HG03354 (cell line): Measurements from ENCODE around the gene GLI2.

Experiments used
- ATAC-seq: cut with Tn5 transposase; IDR thresholded peaks from one replicate; pipeline ENCODE4 v1.9.1; 2021; ENCODE audit warnings: mild to moderate bottlenecking; ENCODE audit not compliant: unreplicated experiment, poor library complexity, severe bottlenecking

Gene GLI2

DNA sequence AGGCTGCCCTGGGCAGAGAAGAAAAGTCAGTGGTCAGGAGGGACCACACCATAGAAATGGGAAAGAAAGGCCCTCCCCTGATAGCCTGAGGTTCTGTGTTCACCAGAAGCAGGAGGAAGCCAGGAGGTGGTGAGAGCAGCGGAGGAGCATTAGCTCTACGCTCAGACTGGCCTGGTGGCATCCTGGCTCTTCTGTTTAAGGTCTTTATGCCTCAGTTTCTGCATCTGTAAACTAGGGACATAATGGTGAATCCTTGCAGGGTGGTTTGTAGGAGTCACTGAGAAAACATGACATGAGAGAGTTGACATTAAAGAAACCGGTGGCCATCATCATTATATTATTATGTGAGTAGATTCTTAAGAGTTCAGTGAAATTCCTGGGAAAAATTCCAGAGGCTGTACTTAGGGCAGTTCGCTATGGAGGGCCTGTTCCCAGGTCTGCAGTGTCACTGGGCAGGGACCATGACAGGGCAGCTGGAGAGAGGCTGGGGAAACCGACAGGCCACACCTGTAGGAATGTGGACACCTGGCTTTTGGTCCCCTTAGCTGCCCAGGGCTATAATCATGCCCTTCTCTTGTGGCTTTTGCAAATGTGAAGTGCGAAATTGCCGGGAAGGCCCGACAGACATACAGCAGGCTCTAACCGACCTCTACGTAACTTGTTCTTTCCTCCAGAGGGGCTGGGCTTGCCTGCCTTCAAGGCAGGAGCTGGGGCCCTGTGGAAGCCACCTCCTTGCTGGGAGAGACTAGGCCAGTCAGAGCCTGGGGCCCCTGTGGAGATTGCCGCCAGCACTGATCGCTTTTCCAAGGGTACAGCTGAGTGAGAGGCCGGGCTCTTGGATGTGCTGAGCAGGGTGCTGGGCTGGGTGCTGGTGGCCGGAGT, 31.0 kb downstream of the GLI2 start:
- no peak for ATAC-seq

DNA sequence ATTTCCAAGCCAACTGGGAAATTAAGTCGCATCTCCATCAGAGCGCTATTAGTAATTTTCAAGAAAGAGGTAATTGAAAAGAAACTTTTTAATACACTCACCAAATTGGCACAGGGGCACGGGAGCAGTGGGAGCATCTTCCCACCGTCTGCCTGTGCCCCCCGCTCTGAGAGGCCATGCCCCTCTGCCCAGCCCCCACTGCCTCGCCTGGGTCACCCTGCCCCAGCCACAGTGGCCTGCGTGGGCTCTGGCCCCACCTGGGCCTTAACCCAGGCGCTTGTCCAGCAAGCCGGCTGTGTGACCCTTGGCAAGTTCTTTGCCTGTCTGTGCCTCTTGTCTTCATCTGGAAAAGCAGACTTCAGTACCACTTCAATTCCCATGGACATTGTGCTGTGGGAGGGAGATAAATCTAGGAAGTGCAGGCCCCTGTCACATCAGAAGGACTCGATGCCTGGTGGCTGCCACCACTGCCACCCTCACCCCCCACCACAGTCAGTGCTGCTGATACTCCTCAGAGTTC, 31.9 kb downstream of the GLI2 start:
- no peak for ATAC-seq

DNA sequence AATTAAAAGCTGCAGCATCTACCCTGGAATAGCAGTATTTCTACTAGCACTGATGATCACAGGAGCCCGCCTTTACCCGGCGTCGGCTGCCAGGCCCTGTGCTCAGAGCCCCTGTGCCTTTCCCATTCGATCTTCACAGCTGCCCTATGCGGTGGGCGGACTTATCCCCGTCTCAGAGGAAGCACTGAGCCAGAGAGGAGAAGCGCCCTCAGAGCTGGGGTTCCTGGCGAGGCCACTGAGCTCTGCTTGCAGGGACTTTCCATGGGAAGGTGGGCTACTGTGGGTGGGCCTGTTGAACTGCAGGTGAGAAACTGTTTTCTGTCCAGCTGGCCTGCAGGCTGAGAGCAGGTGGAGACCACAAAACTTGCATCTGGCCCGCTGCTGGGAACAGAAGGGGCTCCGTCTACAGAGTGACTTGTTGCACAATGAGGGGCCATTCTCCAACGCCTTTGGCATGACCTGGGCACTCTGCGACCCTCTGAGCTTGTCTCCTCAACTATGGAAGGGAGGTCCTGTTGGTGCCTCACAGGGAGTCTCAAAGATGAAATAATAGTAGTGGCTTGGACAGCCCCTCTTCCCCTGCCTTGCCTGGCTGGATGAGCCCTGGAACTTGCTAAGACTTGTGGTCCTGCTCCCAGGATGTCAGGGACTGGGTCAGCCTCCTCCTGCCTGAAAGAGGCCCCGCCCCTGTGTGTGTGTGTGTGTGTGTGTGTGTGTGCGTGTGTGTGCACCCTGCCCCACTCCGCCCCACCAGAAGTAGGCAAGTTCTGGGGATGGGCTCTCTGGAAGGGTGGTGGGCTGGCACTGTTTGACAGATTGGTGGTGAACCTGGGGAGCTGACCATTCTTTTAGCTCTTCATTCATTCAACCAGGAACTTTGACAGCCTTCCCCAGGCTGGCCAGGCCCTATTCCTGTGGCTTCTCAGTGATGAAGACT, 32.7 kb downstream of the GLI2 start:
- ATAC-seq: no peak

DNA sequence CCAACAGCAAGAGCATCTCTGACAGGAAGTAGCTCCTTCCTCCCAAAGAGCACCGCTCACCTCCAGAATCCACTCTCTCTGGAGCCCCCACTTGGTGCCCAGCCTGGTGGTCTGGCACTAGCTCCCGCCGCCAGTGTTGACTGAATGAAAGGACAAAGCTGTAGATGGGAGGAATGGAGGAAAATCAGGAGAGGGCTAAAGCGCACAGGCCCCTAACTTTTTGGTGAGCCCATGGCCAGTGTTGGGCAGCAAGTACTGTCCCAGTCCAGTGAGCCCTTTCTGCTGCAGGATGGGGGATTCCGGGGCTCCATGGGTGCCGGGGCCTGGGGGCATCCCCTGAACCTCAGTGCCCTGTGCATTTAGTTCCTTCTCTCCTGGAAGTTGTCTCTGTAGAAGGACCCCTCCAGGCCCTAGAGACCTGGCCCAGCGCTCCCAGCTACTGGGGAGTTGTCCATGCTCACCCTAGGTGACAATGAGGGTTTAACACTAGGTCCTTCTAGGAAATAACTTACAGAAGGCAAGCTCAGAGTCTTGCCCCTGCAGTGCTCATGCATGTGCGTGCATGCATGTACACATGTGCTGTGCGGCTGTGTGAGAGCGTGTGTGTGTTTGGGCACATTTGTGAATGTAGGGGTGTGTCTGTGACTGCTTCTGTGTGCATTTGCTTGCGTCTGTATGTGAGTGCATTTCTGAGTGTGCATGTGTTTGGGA, 33.6 kb downstream of the GLI2 start:
- ATAC-seq: no peak

DNA sequence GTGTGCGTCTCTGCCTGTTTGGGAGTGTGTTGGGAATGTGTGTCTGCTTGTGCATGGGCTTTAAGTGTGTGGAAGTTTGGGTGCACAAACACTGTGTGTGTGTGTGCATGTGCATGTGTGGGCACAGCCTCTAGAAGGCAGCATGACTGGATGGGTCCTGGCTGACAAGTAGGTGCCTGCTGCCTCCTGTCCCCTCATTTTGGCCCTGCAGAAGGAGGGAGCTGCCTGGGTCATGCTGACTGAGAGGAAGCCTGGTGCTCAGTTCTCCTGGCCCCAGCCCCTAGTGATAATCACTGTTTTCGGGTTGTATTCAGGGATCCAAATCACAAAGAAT, 34.1 kb downstream of the GLI2 start:
- ATAC-seq: no peak

DNA sequence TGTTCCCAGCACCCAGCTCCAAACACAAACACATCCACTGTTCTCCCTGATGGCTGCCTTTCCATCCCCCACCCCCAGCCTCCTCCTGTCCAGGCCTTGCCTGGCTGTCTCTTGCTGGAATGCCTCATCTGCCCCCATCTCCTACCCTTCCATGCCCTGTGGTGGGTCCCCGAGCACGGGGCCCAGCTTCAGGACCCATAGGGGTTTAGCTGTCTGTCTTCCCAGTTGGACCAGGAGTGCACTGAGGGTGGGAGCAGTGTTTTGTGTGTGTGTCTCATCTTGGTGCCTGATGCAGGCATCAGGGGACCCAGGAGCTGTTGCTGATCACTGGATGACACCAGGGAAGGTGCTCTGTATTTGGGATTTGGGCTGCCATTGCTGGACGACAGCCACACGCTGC, 34.5 kb downstream of the GLI2 start:
- ATAC-seq: no peak

DNA sequence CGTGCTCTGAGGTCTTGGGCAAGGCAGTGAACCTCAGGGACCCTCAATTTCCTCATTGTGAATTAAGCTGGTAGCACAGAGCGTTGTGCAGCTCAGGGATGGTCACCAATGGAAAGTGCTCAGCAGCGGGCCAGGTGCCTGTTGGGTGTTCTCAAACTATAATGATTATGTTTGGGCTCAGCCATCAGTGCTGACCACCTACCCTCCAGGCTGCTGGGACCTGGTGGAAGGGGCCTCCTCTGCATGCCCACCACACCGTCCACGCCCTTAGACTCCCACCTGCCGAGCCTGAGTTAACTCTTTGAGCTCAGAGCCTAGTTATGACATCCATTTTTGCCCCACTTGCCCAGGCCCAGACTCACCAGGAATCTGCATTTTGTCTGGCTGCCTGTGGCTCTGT, 35.0 kb downstream of the GLI2 start:
- no peak for ATAC-seq

DNA sequence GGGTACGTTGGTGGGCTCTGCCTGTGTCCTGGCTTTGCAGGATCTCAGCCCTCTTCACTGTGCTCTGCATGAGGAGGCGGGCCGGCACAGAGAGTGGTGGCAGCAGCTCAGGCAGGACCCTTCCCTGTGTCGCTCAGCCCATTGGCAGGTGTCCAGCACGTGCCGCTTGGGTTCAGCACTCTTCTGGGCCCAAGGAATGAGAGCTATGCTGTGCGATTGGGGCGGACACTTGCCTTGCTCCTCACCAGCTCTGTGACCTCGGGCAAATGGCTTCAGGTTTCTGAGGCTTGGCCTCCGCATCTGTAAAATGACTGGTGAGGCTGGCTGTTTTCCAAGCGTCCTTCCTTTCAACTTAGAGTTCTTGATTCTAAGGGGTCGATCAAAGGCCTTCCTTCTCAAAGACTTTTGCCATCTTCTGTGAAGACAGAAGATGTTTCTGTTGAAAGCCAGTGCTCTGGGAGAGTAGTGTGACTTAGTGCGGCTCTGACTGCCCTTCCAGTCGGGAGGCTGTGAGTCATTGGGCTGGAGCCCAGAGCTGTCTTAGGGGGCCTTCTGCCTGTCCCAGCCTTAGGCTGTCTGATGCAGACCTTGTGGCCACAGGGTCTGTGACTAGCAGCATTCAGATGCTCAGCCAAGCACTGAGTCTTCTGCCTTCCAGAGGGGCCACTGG, 35.6 kb downstream of the GLI2 start:
- no peak for ATAC-seq

DNA sequence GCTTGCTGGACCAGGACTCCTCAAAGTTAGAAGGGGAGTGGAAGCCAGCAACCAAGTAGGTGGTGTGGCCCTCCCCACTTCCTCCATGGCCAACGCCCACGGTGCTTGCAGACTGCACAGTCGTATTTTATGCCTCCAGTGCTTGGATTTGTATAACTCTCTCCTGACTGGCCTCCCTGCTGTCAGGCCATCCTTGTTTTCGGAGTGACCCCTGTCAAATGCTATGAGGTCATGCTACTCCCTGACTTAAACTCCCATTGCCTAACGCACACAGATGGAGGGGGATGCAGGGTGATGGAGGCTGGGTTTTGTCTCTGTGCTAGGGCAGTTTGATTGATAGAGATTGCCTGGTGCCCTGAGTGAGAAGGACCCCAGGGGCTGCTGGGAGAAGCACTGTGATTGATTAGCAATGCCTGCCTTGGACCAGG, 36.1 kb downstream of the GLI2 start:
- no peak for ATAC-seq

DNA sequence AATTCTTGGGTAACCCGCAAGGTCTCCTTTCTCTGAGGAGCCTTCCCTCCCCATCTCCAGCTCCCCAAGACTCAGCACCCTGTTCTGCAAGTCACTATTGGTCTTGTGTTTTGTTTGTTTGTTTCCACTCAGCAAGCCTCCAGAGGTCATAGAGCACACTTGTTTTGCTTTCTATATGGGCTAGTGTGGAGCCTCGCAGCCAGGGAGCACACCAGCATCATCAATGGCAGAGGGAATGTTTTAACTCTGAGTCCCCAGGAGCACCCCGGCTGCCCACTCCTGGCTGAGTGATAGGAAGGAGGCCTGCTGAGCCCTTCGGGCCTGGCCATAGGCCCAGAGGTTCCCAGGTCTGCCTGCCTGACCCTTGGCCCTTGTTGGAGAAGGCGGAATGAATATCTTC, 36.6 kb downstream of the GLI2 start:
- ATAC-seq: no peak

DNA sequence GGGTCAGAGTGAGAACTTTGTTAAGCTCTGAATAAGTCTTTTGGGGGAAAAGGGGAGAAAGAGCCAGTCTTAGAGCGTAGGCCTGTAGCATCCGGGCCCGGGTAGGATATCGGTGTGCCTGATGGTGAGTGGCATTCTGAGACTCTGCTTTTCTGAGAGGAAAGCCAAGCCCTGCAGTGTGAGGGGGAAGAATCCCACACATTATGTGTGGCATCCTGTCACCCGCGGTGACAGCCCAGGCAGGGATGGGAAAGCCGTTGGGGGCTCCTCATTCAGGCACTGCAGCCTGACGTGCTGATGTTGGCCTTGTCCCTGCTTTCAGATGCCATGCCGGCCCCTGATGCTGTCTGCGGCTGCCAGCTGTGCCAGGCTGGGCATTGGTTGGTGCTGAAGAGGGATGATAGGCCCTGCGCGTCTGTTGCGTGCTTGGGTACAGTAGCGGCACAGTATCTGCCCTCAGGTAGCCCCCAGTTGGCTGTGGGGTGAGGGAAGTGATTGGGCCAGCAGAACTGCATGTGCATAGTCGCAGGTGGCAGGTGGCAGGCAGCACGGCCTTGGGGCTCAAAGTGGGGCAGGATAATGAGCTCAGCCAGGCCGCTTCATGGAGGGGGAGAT, 37.6 kb downstream of the GLI2 start:
- ATAC-seq: no peak

DNA sequence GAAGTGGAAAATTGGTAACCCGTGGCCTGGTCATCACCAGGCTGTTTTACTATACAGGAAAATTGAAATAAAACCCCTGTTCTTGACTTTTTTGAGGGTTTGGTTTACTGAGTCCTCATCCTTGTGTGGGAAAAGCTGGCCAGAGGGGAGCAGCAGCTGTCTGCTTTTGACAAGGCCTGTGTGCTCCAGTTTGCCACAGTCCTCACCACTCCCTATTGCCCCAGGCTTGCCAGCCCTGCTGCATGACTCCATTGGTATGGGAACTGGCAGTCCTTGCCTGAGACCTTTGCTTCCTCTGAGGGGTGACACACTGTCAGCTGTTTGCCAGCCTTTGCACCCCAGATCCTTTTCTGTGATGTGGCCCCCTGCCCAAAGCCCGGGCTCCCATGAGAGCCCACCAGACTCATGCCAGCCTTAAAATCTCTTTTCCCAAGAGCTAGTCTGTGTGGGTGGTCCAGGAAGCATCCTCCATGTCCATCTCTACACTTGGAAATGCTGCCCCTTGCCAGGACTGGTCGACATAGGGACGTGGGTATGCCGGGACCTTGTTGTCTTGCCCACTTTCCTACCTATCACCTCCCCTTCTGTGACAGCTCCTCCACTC, 39.0 kb downstream of the GLI2 start:
- no peak for ATAC-seq

DNA sequence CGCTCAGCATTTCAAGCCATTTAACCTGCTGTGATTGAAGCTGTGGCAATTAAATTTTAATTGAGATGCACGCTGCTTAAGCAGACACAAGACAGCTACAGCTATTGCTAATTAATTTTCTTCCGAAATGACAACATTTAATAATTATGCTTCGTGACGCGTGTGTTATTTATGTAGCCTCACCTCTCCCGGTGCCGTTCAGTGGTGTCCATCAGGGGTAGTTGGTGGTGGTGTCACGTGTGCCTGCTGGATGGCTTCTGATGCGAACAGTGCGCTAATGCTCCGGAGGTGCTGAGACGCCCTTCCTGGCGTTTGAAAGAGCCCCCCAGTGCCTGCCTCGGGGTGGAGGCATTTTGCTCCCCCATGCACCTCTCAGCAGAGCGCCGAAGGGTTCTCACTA, 39.5 kb downstream of the GLI2 start:
- ATAC-seq: no peak

DNA sequence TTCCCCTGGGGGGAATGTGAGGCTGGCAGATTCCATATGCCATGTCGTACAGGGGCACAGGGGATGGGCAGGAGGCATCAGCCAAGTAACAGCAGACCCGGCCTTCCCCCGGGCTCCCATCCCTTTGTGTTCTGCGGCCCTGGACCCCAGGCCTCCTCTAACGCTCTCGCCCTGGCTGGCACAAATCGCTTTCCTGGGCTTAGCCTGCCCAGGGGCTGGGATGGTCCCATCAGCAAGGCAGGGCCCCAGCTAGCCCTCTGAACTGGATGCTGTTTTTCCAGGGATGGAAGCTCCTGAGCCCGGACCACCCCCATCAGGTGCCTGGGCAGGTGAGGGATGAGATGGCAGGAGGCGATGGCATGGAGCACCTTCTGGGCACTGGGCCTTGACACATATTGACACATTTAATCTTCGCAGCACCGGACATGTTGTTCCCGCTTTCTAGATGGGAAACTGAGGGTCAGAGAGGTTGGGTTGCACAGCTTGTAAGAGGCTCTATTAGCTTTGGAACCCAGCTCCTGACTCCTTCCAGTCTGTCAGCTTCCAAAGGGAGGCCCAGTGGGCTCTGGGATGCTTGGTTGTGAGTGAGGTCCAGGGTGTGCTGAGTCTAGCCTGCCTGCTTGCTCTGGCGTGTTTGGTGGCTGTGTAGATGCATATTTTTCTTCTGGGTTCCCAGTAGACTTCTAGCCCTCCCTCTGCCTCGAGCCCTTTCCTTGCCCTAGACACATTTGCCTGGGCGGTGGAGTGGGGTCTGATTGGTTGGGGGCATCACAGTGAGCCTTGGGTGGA, 40.3 kb downstream of the GLI2 start:
- no peak for ATAC-seq

DNA sequence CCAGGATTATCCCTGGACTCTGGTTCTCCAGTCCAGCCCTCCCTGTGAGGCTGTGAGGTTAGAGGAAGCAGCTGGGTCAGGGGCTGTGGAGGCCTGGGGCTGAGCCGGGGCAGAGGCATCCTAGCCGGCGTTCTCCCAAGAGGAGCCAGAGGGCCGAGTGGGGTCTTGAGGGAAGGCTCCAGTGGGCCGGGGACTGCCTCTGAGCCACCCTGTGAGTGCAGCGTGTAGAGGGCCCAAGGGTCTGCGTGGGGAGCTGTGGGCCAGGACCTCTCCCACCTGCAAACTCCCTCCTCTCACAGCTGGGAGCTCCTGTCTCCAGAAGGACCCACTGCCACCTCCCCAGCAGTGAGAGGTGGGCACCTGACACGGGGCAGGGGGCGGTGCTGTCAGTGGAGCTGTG, 41.0 kb downstream of the GLI2 start:
- ATAC-seq: no peak

DNA sequence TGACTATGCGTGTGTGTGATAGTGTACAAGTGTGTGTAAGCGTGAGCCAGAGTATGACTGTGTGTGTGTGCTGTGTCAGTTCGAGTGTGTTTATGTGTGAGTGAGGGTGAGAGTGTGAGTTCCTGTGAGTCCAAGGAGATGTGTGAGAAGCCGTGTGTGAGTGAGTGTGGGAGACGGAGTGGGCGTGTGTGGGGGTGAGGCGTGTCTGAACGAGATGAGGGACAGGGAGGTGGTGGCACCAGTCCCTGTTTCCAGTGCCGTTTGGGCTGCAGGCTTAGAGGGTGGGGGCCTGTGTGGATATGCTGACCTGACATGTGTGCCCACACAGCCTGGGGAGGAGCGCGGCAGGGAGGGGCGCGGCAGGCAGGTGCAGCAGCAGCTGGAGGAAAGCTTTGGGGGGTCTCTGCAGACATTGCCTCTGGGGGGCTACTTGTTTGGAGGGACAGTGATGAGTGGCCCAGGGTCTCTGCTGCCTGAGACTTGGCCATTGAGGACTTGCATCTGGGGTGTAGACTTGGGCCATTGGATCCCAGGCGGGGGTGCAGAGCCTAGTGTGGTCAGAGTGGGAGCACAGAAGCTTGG, 41.6 kb downstream of the GLI2 start:
- no peak for ATAC-seq

DNA sequence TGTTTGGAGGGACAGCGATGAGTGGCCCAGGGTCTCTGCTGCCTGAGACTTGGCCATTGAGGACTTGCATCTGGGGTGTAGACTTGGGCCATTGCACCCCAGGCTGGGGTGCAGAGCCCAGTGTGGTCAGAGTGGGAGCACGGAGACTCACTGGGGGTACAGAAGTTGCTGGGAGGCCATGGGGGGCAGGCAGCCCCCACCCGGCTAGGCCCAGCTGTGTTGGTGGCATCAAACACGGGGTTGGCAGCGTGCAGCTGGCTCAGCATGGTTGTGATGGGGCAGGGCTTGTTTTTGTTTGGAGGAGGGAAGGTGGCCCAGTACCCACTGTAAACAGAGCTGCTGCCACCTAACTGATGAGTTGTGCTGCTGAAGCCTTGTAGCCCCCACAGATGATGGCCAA, 42.1 kb downstream of the GLI2 start:
- ATAC-seq: no peak

DNA sequence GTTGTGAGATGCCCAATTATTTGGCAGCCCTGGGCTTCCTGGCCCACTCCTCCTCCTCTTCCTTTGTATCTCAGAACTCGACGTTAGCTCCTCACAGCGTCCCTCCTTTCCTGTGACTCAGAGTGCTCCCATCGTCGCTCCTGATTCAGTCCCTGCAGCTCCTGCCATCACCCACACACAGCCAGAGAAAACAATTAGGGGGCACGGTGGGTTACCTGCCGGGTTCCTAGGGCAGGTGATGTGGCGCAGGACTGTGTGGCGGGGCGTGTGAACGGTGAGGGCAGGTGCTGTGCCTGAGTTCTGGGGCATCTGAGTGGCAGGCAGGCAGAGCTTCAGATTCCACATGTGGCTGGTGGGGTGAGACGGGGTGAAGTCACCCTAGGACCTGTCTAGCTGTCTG, 42.6 kb downstream of the GLI2 start:
- no peak for ATAC-seq
